Hepatocyte (in vitro differentiated cells): ENCODE results near the gene CUZD1. TPM values are rescaled to one million over a fixed set of nuclear protein-coding genes. Genes with fewer than 3 reads are reported as not detected.

Experiments used
- DNase-seq: peaks from one replicate; pipeline ENCODE4 v3.0.0-alpha.2; 2016; ENCODE audit warnings: low spot score
- H2AFZ ChIP-seq: fragments of 200-600 bp; sonication (generic); 2 replicates; pipeline ENCODE4 v1.6.0; 2016; ENCODE audit warnings: antibody characterized with exemption, mild to moderate bottlenecking
- H3K27ac ChIP-seq: fragments of 200-600 bp; sonication (generic); 2 replicates; pipeline ENCODE4 v1.5.1; 2016; ENCODE audit warnings: mild to moderate bottlenecking
- H3K27me3 ChIP-seq: fragments of 200-600 bp; sonication (generic); 2 replicates; pipeline ENCODE4 v1.6.1; 2016
- H3K36me3 ChIP-seq: fragments of 200-600 bp; sonication (generic); replicated peaks from 2 replicates; pipeline ENCODE4 v1.5.1; 2016; ENCODE audit warnings: low read depth; ENCODE audit not compliant: insufficient read depth
- H3K4me1 ChIP-seq: fragments of 200-600 bp; sonication (generic); 2 replicates; pipeline ENCODE4 v1.5.1; 2016; ENCODE audit warnings: mild to moderate bottlenecking, moderate library complexity; ENCODE audit not compliant: insufficient read depth
- H3K4me2 ChIP-seq: fragments of 200-600 bp; sonication (generic); 2 replicates; pipeline ENCODE4 v1.6.0; 2016
- H3K4me3 ChIP-seq: fragments of 200-600 bp; sonication (generic); 2 replicates; pipeline ENCODE4 v1.5.1; 2016; ENCODE audit warnings: mild to moderate bottlenecking
- H3K79me2 ChIP-seq: fragments of 200-600 bp; sonication (generic); 2 replicates; pipeline ENCODE4 v1.6.0; 2017; ENCODE audit warnings: mild to moderate bottlenecking
- H3K9me2 ChIP-seq: fragments of 200-600 bp; sonication (generic); replicated peaks from 2 replicates; pipeline ENCODE4 v1.6.0; 2017; ENCODE audit warnings: mild to moderate bottlenecking; ENCODE audit not compliant: insufficient read depth
- H3K9me3 ChIP-seq: fragments of 200-600 bp; sonication (generic); 2 replicates; pipeline ENCODE4 v1.5.1; 2016; ENCODE audit warnings: low read depth, mild to moderate bottlenecking
- H4K20me1 ChIP-seq: fragments of 200-600 bp; sonication (generic); 2 replicates; pipeline ENCODE4 v1.6.0; 2016; ENCODE audit warnings: mild to moderate bottlenecking; ENCODE audit not compliant: insufficient read depth, poor library complexity, severe bottlenecking
- EZH2 ChIP-seq: fragments of 200-600 bp; sonication (generic); IDR thresholded peaks from 2 replicates; pipeline ENCODE4 v1.6.1; 2016; ENCODE audit warnings: antibody characterized with exemption, mild to moderate bottlenecking, borderline replicate concordance
- EZH2phosphoT487 ChIP-seq: fragments of 200-600 bp; sonication (generic); IDR thresholded peaks from one replicate; pipeline ENCODE4 v1.6.1; 2018; ENCODE audit warnings: antibody characterized with exemption, mild to moderate bottlenecking, low read depth, moderate library complexity; ENCODE audit not compliant: unreplicated experiment, severe bottlenecking
- WGBS: methylation state at CpG from one replicate; pipeline ENCODE4 v1.1.6; 2016; ENCODE audit warnings: low lambda C conversion rate; ENCODE audit errors: missing lambda C conversion rate; 5-methylcytosine and 5-hydroxymethylcytosine counted together
- polyA plus RNA-seq: library from polyadenylated mRNA; unstranded; fragments of >200 nt; fragmentation: Nextera tagmentation; extraction: Ambion mirVana; gene quantifications from 2 replicates; pipeline ENCODE4 v1.2.1, GENCODE V29; 2016
- total RNA-seq: library from RNA; depleted of rRNA; stranded (reverse); fragments of >200 nt; gene quantifications from 2 replicates; pipeline ENCODE4 v1.2.3, GENCODE V29; 2014
- TF ChIP-seq, protein P1 (sequence below): fragments of 200-600 bp; sonication (generic); IDR thresholded peaks from 2 replicates; pipeline ENCODE4 v1.5.1; 2016; ENCODE audit warnings: antibody characterized with exemption, mild to moderate bottlenecking; ENCODE audit not compliant: poor library complexity

The CUZD1 gene
- total and polyA plus RNA-seq, 2 experiments from 2014 or later = not detected

DNA sequence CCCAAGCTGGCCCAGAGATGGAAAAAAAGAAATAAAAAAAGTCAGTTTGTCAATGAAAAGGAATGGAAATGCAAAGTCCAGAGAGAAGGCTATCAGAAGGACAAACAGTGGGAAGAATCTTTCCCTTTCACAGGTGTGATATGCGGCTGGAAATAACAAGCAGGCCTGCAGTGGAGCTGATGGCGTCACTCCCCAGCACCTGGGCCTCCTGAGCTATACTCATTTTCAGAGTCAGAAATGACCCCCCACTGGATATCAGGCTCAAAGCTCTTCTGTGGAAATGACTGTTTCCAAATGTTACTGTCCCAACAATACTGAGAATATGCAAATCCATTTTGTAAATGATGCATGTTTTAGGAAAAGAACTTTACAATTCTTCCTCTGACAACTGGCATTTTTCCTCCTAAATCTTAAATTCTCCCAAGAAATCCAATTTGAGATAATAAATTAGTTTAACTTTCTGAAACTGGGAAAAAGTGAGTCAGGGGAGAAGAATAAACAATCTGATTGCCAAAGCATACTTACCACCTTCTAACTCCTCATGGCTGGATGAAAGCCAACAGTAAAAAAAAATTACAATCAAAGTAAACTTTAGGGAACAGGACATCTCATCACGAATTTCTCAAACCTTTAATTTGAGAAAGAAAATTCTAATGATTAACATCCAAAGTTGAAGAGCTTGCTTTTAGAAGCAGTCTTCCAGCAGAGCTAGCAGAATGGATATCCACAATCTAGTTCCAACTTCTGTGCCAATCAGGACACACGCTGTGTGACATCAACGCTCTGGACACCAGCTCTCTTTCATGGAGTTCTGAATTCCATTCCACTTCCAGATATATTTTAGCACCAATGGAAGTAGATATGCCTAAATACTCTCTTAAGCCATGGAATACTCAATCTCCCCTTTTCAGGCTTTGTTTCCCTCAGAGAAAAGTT lies 5.3 kb upstream of the CUZD1 start:
- DNase-seq = no peak
- no peaks in the 10 kb centered on the region for H4K20me1 ChIP-seq
- no peaks in the 10 kb centered on the region for H3K36me3 ChIP-seq
- H2AFZ ChIP-seq = no peak overlapping the region
- H3K9me3 ChIP-seq = no peaks in the 10 kb centered on the region
- H3K9me2 ChIP-seq = no peaks in the 10 kb centered on the region
- no peaks in the 10 kb centered on the region for H3K4me1 ChIP-seq
- no peak overlapping the region for H3K27ac ChIP-seq
- H3K4me3 ChIP-seq = no peak overlapping the region
- no peak overlapping the region for H3K4me2 ChIP-seq
- H3K27me3 ChIP-seq = no peaks in the 10 kb centered on the region
- H3K79me2 ChIP-seq = no peaks in the 10 kb centered on the region
- TF ChIP-seq, protein P1, sequence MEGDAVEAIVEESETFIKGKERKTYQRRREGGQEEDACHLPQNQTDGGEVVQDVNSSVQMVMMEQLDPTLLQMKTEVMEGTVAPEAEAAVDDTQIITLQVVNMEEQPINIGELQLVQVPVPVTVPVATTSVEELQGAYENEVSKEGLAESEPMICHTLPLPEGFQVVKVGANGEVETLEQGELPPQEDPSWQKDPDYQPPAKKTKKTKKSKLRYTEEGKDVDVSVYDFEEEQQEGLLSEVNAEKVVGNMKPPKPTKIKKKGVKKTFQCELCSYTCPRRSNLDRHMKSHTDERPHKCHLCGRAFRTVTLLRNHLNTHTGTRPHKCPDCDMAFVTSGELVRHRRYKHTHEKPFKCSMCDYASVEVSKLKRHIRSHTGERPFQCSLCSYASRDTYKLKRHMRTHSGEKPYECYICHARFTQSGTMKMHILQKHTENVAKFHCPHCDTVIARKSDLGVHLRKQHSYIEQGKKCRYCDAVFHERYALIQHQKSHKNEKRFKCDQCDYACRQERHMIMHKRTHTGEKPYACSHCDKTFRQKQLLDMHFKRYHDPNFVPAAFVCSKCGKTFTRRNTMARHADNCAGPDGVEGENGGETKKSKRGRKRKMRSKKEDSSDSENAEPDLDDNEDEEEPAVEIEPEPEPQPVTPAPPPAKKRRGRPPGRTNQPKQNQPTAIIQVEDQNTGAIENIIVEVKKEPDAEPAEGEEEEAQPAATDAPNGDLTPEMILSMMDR = no peak
- no peak for TF ChIP-seq EZH2
- TF ChIP-seq EZH2phosphoT487 = no peak
- whole genome bisulfite sequencing = 76% methylated on average over 5 of the region's 5 CpGs

DNA sequence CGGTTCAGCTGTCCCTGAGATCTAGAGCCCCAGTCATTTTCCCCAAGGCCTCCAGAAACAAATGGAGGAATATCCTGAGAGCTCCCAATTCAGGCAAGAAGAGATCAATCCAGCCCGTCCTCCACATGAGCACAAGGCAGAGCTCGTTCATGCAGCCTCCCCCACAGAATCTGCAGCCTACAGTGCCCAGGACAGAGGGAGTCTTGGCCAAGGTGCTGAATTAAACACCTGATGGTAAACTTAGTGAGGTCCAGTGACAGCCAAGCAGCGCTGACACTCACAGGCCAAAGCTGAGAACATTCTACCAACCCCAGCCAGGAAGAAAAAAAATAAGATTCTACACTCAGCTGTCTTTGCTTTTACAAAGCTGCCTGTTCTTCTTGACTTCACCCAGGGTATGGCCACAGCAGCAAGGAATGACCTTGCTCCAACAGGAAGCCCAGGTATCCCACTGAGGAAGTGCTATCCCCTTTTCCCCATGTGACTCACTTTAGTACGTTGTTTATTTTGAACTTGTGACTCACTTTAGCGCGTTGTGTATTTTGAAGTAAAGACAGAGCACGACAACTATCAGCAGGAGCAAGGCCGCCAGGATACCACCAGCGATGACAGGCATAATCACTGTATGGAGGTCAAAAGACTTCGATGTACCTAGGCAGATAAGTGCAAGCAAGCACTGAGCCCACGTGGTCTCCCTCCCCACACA lies 4.4 kb upstream of the CUZD1 start:
- H3K9me2 ChIP-seq = no peaks in the 10 kb centered on the region
- no peak overlapping the region for H2AFZ ChIP-seq
- 75% methylated on average over 12 of the region's 12 CpGs for WGBS
- no peaks in the 10 kb centered on the region for H3K27me3 ChIP-seq
- no peaks in the 10 kb centered on the region for H4K20me1 ChIP-seq
- no peaks in the 10 kb centered on the region for H3K36me3 ChIP-seq
- DNase-seq = no peak
- H3K4me1 ChIP-seq = no peaks in the 10 kb centered on the region
- no peaks in the 10 kb centered on the region for H3K79me2 ChIP-seq
- no peaks in the 10 kb centered on the region for H3K9me3 ChIP-seq
- no peak overlapping the region for H3K27ac ChIP-seq
- TF ChIP-seq, protein P1 = no peak
- TF ChIP-seq EZH2 (no peak), EZH2phosphoT487 (no peak)
- no peak overlapping the region for H3K4me2 ChIP-seq
- no peak overlapping the region for H3K4me3 ChIP-seq

DNA sequence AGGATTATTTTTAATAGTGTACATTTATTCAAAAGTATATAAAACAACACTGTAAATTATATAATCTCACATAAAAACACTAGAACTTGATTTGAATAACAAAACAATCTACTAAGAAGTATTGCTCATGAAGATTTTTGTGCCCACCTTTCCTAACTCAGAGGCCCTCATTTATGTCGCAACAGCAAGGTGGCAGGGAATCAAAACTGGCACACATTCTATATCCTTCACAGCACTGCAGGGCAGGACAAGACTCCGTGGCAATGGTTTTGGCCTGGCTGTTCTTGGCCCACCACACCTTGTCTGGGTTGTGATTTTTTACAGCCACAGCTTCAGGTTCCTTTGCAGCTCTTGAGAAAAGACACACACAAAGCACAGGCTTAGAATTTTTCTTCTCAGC lies 3.4 kb upstream of the CUZD1 start:
- no peak overlapping the region for H3K4me3 ChIP-seq

More for the DNA sequence above, 3.4 kb upstream of the CUZD1 start:
- Histone ChIP-seq H2AFZ (no peak overlapping the region), H3K4me1 (no peaks in the 10 kb centered on the region), H3K9me3 (no peaks in the 10 kb centered on the region), H4K20me1 (no peaks in the 10 kb centered on the region), H3K27me3 (no peaks in the 10 kb centered on the region), H3K9me2 (no peaks in the 10 kb centered on the region), H3K27ac (no peak overlapping the region), H3K36me3 (no peaks in the 10 kb centered on the region), H3K79me2 (no peaks in the 10 kb centered on the region), H3K4me2 (no peak overlapping the region)
- 86% methylated on average over 2 of the region's 2 CpGs for WGBS
- no peak for DNase-seq
- TF ChIP-seq EZH2phosphoT487 (no peak), EZH2 (no peak)
- TF ChIP-seq, protein P1 = no peak
